GM21515 (cell line): ENCODE measurements around the gene CEP295NL.
"Not testable (repeated sequence)": the region's sequence is repeated elsewhere in the genome, so short reads cannot be mapped to it uniquely, and the experiment has no call there.

Source experiments
- ATAC-seq: cut with Tn5 transposase; IDR thresholded peaks from one replicate; pipeline ENCODE4 v1.9.1; 2021; ENCODE audit not compliant: unreplicated experiment

The CEP295NL gene

DNA sequence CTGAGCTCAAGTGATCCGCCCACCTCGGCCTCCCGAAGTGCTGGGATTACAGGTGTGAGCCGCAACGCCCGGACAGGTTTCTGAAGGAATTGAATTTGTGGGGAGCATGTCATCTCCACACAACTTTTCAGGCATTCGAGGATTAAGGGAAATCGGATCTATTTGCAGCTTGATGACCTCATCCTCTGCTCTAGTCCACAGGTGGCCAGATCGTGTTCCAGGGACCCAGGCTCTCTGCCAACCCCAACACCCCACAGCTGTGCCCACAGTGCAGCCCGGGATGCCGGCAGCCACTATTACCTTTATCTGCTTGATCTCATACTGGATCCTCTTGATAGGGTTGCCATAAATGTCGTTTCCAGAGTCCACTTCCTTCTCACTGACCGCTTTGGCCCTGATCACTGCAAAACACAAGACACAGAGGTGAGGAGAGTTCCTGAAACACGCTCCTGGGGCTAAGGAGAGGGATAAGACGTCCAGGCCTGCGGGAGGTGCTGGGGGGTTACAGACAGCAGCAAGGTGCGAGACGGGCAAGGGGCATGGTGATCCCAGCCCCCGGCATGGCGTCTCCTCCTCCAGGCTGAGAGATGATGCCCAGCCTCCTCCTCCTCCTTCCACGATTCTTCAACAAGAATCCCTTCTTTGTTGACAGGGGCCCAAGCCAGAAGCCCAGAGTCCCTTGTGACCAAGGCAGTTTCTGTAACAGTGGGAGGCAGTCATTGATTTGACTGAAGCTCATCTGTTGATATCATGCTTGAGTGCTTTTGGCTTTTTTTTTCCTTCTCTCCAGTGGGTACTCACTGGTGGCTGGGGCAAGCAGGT is 29.3 kb downstream of the CEP295NL start:
- no peak for ATAC-seq

DNA sequence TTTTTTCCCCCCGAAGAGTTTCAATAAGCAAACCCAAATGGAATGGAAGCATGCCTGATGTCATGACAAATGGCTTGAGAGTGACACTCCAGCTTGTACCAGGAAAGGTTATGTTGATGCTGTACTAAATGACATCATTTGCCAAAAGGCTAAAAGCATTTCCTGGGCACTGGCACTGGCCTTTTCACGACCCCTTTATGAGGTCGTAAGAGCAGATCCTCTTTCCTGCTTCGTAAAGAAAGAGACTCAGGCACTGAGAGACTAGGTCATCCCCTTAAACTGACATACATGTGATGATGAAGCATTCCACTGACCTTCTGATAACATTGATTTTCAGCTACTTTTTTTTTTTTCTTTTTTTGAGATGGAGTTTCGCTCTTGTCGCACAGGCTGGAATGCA is 30.5 kb downstream of the CEP295NL start:
- ATAC-seq, result no peak

DNA sequence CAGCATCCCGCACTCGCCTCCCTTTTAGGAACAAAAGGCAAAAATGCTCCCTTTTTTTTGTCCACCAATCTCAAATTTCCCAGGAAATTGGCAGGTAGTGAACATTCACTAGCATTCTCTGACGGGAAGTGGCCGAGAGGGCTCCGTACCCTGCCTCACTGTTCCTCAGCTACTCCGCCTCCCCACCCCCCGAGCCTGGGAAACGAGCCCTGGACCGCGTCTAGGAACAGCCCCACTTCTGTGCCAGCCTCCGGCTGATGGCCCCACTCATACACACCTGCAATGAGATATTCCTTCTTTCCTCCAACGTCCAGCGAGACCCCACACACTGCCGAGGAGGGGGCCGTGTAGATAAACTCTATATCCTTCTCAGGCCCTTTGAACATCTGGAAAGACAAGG is 32.4 kb downstream of the CEP295NL start:
- ATAC-seq, result no peak

DNA sequence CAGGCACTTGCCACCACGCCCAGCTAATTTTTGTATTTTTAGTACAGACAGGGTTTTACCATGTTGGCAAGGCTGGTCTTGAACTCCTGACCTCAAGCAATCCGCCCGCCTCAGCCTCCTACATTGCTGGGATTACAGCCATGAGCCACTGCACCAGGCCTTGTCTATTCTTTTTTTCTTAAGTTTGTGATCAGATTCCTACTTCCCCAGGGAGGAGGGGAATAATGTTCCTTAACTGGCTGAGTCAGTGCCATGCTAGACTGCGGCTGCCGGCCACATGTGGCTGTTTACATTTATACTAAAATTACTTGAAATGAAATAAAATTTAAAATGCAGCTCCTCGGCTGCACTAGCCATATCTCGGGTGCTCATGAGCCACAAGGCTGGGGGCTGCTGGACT is 34.6 kb downstream of the CEP295NL start:
- ATAC-seq, result no peak

- not testable (repeated sequence) for ATAC-seq
Measured at GRCh38 chr17:78867046-78867445, 36.0 kb downstream of the CEP295NL start.

DNA sequence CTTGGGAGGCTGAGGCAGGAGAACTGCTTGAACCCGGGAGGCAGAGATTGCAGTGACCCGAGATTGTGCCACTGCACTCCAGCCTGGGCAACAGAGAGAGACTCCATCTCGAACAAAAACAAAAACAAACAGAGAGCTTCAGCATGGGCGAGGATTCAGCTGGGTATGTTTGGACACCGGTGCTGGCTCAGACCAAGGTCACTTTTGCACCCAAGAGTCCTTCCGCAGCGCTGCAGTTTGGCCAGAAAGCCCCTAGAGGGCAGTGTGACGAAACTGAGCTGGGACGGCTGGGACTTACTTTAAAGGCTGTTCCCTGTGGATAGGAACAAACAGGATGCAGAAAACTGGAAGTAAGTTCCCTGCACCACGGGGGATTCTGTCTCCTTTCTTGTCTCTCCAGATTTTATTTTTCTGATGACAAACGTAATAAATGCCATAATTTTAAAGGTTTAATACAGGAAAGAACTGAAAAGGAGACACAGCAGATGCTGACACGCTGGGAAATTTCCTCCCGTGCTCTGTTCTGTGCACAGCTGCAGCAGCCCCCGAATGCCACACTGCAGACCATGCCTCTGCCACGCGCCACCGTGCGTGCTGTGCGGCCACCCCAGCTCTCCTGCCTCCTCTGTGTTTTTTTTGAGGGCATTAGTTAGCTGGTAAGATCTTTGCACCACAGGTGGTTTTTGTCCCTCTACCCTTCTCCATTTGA is 37.2 kb downstream of the CEP295NL start:
- no peak for ATAC-seq

DNA sequence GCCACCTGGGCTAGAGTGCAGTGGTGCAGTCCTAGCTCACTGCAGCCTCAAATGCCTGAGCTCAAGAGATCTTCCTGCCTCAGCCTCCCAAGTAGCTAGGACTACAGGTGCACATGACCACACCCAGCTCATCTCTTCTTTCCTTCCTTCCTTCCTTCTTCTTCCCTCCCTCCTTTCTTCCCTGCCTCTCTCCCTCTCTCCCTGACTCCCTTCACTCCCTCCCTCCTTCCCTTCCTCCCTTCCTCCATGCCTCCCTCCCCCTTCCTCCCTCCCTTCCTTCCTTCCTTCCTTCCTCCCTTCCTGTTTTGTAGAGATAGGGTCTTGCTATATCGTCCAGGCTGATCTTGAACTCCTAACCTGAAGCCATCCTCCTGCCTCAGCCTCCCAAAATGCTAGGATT is 38.9 kb downstream of the CEP295NL start:
- ATAC-seq, result no peak

DNA sequence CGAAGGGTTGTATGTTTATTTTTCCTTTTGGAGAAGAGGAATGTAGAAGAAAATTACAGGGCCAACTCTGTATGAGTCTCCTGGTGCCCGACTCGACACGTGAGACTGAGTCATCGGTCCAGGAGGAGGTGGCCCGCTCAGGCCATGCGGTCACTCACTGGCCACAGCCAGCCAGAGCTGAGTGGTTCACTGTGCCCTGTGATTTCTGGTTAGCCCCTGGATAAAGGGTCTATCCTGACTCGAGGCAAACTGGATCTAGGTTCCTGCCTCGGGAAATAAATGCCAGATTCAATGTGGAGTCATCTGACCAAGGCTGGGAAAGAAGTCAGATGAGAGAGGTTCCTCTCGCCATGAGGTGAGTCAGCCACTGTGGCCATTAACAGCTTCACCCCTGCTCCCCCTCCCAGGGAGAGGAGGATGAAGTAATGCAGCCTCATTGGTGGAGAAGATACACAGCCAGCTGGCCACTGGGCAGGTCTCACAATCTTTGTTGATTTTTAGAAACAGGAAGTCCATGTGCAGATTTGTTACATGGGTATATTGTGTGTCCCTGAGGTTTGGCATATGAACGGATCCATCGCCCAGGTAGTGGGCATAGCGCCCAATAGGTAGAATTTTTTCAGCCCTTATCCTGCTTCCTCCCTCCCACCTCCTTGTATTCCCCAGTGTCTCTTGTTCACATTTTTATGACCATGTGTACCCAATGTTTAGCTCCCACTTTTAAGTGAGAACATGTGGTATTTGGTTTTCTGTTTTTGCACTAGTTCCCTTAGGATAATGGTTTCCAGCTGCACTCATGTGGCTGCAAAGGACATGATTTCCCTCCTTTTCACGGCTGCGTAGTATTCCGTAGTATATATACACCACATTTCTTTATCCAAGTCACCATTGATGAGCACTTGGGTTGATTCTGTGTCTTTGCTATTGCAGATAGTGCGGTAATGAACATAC is 40.7 kb downstream of the CEP295NL start:
- no peak for ATAC-seq

- no peak for ATAC-seq
Measured at GRCh38 chr17:78861229-78861628, 41.8 kb downstream of the CEP295NL start.

- ATAC-seq, result no peak
Measured at GRCh38 chr17:78859051-78859450, 44.0 kb downstream of the CEP295NL start.

DNA sequence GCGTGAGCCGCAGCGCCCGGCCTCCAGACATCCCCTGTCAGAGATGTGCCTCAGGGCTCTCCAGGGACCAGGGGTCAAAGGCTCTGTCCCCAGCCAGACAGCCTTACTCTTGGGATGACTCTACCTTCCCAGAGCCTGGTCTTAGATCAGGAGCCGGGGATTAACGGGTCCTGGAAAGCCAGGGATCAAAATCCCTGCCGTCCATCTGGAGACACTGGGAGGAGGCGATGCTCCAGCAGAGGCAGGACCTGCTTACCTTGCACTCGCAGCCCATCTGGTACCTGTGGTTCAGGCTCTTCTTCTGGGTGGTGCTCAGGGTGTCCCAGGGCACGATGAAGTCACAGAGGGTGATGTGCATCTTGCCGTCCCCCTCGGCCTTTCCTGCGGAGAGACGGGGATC is 45.7 kb downstream of the CEP295NL start:
- ATAC-seq, result no peak

DNA sequence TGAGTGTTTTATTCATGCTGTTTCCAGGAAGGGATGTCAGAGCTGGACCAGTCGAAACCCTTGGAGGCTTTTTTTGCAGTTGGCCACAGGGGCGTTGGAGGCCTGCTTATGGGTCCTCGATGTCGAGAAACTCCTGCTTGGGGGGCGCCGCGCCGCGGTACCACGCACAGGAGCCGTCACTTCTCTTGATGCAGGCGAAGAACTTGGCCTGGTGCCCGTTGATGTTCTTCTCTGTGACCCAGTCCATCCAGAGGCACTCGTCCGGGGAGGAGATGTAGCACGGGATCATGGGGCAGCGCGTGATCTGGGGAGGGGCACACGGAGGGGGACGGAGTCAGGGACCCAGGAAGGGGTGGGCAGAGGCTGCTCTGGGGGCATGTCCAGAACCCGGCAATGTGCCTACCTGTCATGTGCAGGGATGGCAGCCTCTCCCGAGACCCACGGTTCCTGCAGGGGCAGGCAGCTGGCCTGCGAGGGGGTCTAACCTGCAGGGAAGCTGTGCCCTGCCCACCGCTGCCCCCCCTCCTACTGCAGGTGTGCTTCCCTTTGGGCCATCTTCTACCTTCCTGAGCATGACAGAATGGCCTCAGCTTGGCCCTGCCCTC is 47.3 kb downstream of the CEP295NL start:
- ATAC-seq, result no peak

DNA sequence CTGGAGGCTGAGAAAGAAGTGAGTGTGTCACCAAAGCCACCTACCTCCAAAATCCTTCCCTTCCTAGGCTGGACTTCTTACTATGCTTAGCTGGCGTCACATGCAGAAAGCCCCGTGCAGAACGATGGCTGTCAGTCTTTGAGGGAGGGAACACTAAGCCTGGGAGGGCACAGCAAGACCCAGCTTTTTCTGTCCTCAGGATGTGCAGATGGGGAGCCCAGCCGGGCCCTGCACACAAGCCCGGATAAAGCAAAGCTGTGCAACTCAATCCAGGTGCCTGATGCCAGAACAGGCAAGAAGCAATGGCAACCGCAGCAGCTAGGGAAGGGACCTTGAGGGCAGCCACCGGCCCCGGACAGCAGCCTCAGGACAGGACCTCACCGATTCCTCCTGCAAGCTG is 48.5 kb downstream of the CEP295NL start:
- no peak for ATAC-seq

DNA sequence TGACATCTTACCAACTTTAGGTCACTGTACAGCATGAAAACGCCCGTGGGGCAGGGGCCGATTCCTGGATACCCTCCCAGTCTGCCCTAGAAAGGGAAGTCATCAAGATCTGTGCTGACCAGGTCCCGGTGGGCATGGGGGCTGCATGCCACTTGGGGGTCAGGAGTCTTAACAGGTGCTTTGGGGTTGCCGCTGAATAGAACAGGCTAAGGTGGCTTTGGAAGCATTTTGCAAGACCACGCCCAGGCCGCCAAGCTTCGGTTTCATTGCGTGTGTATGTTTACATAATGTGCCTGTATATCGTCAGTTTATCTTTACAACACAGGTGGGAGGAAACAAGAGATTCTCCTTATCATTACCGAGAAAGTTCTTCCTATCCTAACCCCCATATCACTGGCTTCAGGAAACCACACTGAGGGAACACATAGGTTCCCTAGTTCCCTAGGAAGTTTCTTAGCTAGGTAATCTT is 49.0 kb downstream of the CEP295NL start:
- ATAC-seq, result no peak

DNA sequence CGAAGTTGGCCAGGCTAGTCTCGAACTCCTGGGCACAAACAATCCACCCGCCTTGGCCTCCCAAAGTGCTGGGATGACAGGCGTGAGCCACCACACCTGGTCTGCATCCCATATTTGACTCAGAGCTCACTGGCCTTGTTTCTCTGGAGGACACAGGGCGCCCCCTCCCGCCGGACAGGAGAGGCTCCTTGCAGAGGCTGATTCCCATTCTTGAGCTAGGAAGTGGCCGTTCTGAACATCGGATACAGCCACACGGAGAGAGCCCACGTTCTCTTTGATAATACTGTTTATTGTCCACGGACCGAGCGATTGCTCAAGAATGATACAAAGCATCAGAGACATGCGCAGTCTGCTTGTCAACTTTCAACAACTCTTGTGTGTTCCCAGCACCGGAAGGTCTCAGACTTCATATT is 50.3 kb downstream of the CEP295NL start:
- no peak for ATAC-seq

DNA sequence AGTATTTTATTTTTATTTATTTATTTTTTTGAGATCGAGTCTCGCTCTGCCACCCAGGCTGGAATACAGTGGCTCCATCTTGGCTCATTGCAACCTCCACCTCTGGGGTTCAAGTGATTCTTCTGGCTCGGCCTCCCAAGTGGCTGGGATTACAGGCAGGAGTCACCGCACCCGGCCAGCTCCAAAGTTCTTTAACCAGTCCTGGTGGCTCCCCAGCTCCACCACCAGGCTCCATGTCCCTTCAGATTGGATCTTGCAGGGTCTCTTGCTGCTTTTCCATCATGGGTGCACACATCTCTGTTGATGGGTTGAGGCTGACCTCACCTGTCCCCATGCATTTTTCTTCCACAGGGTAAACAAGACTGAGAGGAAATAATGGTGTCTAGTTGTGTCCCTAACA is 54.0 kb downstream of the CEP295NL start:
- ATAC-seq, result no peak

DNA sequence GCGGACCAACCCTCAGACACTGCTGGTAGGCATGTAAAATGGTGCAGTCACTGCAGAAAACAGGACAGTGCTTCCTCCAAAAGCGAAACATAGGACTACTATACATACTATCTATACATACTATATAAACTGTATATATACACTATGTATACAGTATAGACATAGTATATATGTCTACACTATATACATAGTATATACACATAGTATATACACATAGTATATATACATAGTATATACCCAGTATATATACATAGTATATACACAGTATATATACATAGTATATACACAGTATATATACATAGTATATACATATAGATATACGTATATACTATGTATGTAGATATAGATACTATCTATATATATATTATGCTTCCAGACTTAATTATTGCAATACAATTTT is 55.9 kb downstream of the CEP295NL start:
- ATAC-seq, result no peak

DNA sequence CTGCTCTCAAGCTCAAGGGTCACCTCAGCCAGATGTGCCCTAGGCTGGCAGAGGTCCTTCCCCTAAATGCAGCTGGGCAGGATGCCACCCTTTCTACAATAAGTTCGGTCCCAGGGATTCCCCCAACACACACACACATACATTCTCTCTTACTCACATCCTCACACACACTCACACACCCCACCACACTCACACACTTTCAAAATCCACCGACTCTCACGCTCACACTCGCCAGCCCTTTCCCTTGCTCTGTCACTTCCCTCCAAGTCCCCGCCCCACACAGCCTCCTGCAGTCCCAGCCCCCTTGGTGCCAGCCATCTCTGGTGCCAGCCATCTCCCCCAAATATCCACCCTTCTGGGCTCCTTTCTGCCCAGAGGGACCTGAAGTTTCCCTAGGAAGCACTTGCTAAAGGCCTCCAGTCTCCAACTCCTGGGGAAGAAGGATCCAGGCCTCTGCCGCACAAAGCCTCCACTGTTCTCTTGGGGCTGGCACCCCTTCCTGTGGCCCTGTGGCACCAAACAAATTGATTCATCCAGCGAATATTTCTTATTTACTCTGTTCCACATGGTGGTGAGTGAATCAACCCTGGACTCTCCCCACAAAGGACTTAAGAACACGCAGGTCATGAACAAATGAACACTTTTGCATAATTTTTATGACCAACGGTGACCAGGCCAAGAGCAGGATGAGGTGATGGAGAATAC is 58.5 kb downstream of the CEP295NL start:
- ATAC-seq, result no peak

- no peak for ATAC-seq
Measured at GRCh38 chr17:78842881-78843565, 60.0 kb downstream of the CEP295NL start.
